ENCODE data around the gene RAP1GAP2. TPM values are rescaled to one million over a fixed set of nuclear protein-coding genes. Genes with fewer than 3 reads are reported as not detected.

RAP1GAP2 gene
- total RNA-seq, 4 donors from 2014 or later, result 0.85 to 2.4 (median 1.5) TPM

DNA sequence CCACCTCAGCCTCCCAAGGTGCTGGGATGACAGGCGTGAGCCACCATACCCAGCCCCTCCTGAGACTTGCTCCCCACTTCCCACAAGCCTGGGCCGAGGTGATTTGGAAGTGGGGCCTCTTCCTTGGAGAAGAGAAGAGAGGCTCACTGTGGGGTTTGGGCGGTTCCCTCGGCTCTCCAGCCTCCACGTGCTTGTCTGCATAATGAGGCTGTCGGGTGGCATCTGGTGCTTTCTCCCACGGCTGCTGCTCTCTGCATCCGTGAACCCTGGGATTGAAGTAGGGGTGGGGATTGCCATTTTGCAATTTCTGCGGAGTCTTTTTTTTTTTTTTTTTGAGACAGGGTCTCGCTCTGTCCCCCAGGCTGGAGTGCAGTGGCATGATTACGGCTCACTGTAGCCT, 101.4 kb downstream of the RAP1GAP2 start:
- ATAC-seq (no peak), DNase-seq (no peak)
- Histone ChIP-seq H3K4me3 (no peak overlapping the region), H3K27me3 (no peaks in the 10 kb centered on the region), H3K36me3 (no peaks in the 10 kb centered on the region), H3K4me1 (no peaks in the 10 kb centered on the region), H3K9me3 (no peaks in the 10 kb centered on the region), H3K27ac (no peak overlapping the region)
- in situ Hi-C loops (cut with MboI; ENCODE audit: low sequenced_read_pairs in 4 of 4), result no loop called here
- TF ChIP-seq, protein P1, sequence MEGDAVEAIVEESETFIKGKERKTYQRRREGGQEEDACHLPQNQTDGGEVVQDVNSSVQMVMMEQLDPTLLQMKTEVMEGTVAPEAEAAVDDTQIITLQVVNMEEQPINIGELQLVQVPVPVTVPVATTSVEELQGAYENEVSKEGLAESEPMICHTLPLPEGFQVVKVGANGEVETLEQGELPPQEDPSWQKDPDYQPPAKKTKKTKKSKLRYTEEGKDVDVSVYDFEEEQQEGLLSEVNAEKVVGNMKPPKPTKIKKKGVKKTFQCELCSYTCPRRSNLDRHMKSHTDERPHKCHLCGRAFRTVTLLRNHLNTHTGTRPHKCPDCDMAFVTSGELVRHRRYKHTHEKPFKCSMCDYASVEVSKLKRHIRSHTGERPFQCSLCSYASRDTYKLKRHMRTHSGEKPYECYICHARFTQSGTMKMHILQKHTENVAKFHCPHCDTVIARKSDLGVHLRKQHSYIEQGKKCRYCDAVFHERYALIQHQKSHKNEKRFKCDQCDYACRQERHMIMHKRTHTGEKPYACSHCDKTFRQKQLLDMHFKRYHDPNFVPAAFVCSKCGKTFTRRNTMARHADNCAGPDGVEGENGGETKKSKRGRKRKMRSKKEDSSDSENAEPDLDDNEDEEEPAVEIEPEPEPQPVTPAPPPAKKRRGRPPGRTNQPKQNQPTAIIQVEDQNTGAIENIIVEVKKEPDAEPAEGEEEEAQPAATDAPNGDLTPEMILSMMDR (IDR thresholded peaks at IDR 0.05 in 4 of 5, conservative IDR thresholded peaks at IDR 0.05 in 1 of 5), result no peak
- TF ChIP-seq POLR2A (IDR thresholded peaks at IDR 0.05), result no peak
- intact Hi-C loops (cut with DNase I; ENCODE audit: low total_unique reads), result no loop called here

DNA sequence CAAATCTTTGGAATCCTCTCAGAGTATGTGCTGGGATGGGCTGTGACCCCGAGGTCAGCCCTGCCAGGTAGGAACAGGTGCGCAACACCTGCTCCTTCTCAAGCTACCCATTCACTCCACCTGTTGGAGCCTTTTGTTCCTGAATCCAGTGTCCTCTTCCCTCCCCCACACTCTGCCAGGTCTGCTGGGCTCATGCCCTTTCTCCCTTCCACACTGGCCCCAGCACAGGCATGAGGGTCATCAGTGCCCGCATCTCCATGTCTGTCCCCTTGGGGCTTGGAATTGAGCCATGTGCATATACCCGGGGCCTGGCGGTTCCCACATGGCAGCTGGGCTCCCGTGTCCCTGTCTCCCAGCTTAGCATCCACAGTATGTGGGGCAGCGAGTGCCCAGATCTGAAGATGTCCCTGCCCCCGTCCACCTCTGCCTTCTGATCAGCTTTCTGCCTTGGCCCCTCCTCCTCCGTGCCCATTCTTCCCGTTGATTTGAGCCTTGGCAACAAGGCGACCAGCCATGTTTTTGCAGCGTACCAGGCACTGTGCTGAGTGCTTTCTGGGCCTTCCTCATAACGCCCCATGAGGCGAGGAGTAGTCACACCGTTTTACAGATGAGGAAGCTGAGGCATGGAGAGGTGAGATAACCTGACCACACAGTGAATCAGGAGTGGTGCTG, 102.2 kb downstream of the RAP1GAP2 start:
- H3K9me3 ChIP-seq, result no peaks in the 10 kb centered on the region
- no peaks in the 10 kb centered on the region for H3K36me3 ChIP-seq
- ATAC-seq, result no peak
- TF ChIP-seq, protein P1 (IDR thresholded peaks at IDR 0.05 in 4 of 5, conservative IDR thresholded peaks at IDR 0.05 in 1 of 5), result no peak
- no peak for TF ChIP-seq POLR2A (IDR thresholded peaks at IDR 0.05)
- no peak overlapping the region for H3K27ac ChIP-seq
- in situ Hi-C loops (cut with MboI; ENCODE audit: low sequenced_read_pairs in 4 of 4) (no loop called here), intact Hi-C loops (cut with DNase I; ENCODE audit: low total_unique reads) (no loop called here)
- no peak overlapping the region for H3K4me3 ChIP-seq
- H3K27me3 ChIP-seq, result no peaks in the 10 kb centered on the region
- H3K4me1 ChIP-seq, result no peaks in the 10 kb centered on the region
- no peak for DNase-seq

GRCh38 chr17:2899906-2900305, 103.7 kb downstream of the RAP1GAP2 start:
- intact Hi-C loops (cut with DNase I; ENCODE audit: low total_unique reads), result no loop called here
- in situ Hi-C loops (cut with MboI; ENCODE audit: low sequenced_read_pairs in 4 of 4), result no loop called here

GRCh38 chr17:2900842-2901241, 104.6 kb downstream of the RAP1GAP2 start:
- in situ Hi-C loops (cut with MboI; ENCODE audit: low sequenced_read_pairs in 4 of 4), result no loop called here
- H3K9me3 ChIP-seq, result no peaks in the 10 kb centered on the region
- H3K4me1 ChIP-seq, result no peaks in the 10 kb centered on the region
- no peak for ATAC-seq
- no peaks in the 10 kb centered on the region for H3K27me3 ChIP-seq
- DNase-seq, result no peak
- no peak overlapping the region for H3K27ac ChIP-seq
- no peaks in the 10 kb centered on the region for H3K36me3 ChIP-seq
- TF ChIP-seq, protein P1 (IDR thresholded peaks at IDR 0.05 in 4 of 5, conservative IDR thresholded peaks at IDR 0.05 in 1 of 5), result no peak
- TF ChIP-seq POLR2A (IDR thresholded peaks at IDR 0.05), result no peak
- no peak overlapping the region for H3K4me3 ChIP-seq
- intact Hi-C loops (cut with DNase I; ENCODE audit: low total_unique reads), result no loop called here

More at GRCh38 chr17:2899906-2900305, 103.7 kb downstream of the RAP1GAP2 start:
- Histone ChIP-seq H3K36me3 (no peaks in the 10 kb centered on the region), H3K4me3 (no peak overlapping the region), H3K4me1 (no peaks in the 10 kb centered on the region), H3K27ac (no peak overlapping the region), H3K27me3 (no peaks in the 10 kb centered on the region), H3K9me3 (no peaks in the 10 kb centered on the region)
- TF ChIP-seq POLR2A (IDR thresholded peaks at IDR 0.05), result no peak
- TF ChIP-seq, protein P1 (IDR thresholded peaks at IDR 0.05 in 4 of 5, conservative IDR thresholded peaks at IDR 0.05 in 1 of 5), result no peak
- ATAC-seq (no peak), DNase-seq (no peak)

GRCh38 chr17:2901582-2901981, 105.3 kb downstream of the RAP1GAP2 start:
- H3K27ac ChIP-seq, result no peak overlapping the region
- intact Hi-C loops (cut with DNase I; ENCODE audit: low total_unique reads) (no loop called here), in situ Hi-C loops (cut with MboI; ENCODE audit: low sequenced_read_pairs in 4 of 4) (no loop called here)

More at GRCh38 chr17:2901582-2901981, 105.3 kb downstream of the RAP1GAP2 start:
- Histone ChIP-seq H3K27me3 (no peaks in the 10 kb centered on the region), H3K4me1 (no peaks in the 10 kb centered on the region), H3K9me3 (no peaks in the 10 kb centered on the region), H3K36me3 (no peaks in the 10 kb centered on the region), H3K4me3 (no peak overlapping the region)
- ATAC-seq, result no peak
- DNase-seq, result no peak
- TF ChIP-seq, protein P1 (IDR thresholded peaks at IDR 0.05 in 4 of 5, conservative IDR thresholded peaks at IDR 0.05 in 1 of 5), result no peak
- no peak for TF ChIP-seq POLR2A (IDR thresholded peaks at IDR 0.05)

All from gastrocnemius medialis (tissue), 4 donors.